Neural progenitor cell (in vitro differentiated cells): ENCODE measurements around the gene LHX4. TPM values are rescaled to one million over a fixed set of nuclear protein-coding genes. Genes with fewer than 3 reads are reported as not detected.

Experiments used
- DNase-seq: peaks from one replicate; pipeline ENCODE4 v3.0.0-alpha.2; 2016; ENCODE audit warnings: low spot score
- H2AFZ ChIP-seq: fragments of 200-600 bp; sonication (generic); replicated peaks from 2 replicates; pipeline ENCODE4 v1.6.1; 2016; ENCODE audit warnings: antibody characterized with exemption
- H3F3A ChIP-seq: fragments of 200-600 bp; sonication (generic); 2 replicates; pipeline ENCODE4 v1.6.1; 2016; ENCODE audit warnings: antibody characterized with exemption, low read depth
- H3K27ac ChIP-seq: fragments of 200-600 bp; sonication (generic); 2 replicates; pipeline ENCODE4 v1.5.1; 2016; ENCODE audit warnings: mild to moderate bottlenecking
- H3K27me3 ChIP-seq: fragments of 200-600 bp; sonication (generic); 2 replicates; pipeline ENCODE4 v1.6.1; 2016; ENCODE audit warnings: mild to moderate bottlenecking, moderate library complexity
- H3K36me3 ChIP-seq: fragments of 200-600 bp; sonication (generic); 2 replicates; pipeline ENCODE4 v1.5.1; 2016
- H3K4me1 ChIP-seq: fragments of 200-600 bp; sonication (generic); 2 replicates; pipeline ENCODE4 v1.6.1; 2016; ENCODE audit warnings: mixed run types
- H3K4me2 ChIP-seq: fragments of 200-600 bp; sonication (generic); 2 replicates; pipeline ENCODE4 v1.6.1; 2016
- H3K4me3 ChIP-seq: fragments of 200-600 bp; sonication (generic); 2 replicates; pipeline ENCODE4 v1.5.1; 2016
- H3K79me2 ChIP-seq: fragments of 200-600 bp; sonication (generic); 2 replicates; pipeline ENCODE4 v1.6.1; 2016; ENCODE audit warnings: low read depth
- H3K9ac ChIP-seq: fragments of 200-600 bp; sonication (generic); 2 replicates; pipeline ENCODE4 v1.6.1; 2016
- H3K9me3 ChIP-seq: fragments of 200-600 bp; sonication (generic); 2 replicates; pipeline ENCODE4 v1.5.1; 2016; ENCODE audit warnings: low read depth
- H4K20me1 ChIP-seq: fragments of 200-600 bp; sonication (generic); 2 replicates; pipeline ENCODE4 v1.6.1; 2016; ENCODE audit warnings: low read depth
- H3K27ac Mint-ChIP-seq: 3 replicates; pipeline ENCODE4 v1.8.0; 2021; ENCODE audit warnings: mixed read lengths
- H3K27me3 Mint-ChIP-seq: 2 replicates; pipeline ENCODE4 v1.8.0; 2022; ENCODE audit warnings: low read depth, mild to moderate bottlenecking, inconsistent platforms, moderate library complexity, mixed read lengths; ENCODE audit not compliant: insufficient read depth
- H3K36me3 Mint-ChIP-seq: 3 replicates; pipeline ENCODE4 v1.8.0; 2021; ENCODE audit warnings: mixed read lengths
- H3K4me1 Mint-ChIP-seq: 3 replicates; pipeline ENCODE4 v1.8.0; 2021; ENCODE audit warnings: mixed read lengths
- H3K4me3 Mint-ChIP-seq: 3 replicates; pipeline ENCODE4 v1.8.0; 2021; ENCODE audit warnings: mild to moderate bottlenecking, moderate library complexity, mixed read lengths
- H3K9me3 Mint-ChIP-seq: 3 replicates; pipeline ENCODE4 v1.8.0; 2020; ENCODE audit warnings: mixed read lengths
- CTCF ChIP-seq: fragments of 200-600 bp; sonication (generic); IDR thresholded peaks from 2 replicates; pipeline ENCODE4 v1.5.1; 2017; ENCODE audit warnings: antibody characterized with exemption, mild to moderate bottlenecking
- EZH2 ChIP-seq: fragments of 200-600 bp; sonication (generic); IDR thresholded peaks from 2 replicates; pipeline ENCODE4 v1.6.1; 2017; ENCODE audit warnings: antibody characterized with exemption, mild to moderate bottlenecking, moderate library complexity
- EZH2phosphoT487 ChIP-seq: fragments of 200-600 bp; sonication (generic); IDR thresholded peaks from 2 replicates; pipeline ENCODE4 v1.6.1; 2017; ENCODE audit warnings: antibody characterized with exemption
- total RNA-seq: library from RNA; depleted of rRNA; stranded (reverse); fragments of >200 nt; gene quantifications from 2 replicates; pipeline ENCODE4 v1.2.3, GENCODE V29; 2015; ENCODE audit warnings: low replicate concordance

LHX4 gene
- total RNA-seq, 1 donor from 2014 or later, result not detected

- H3K4me2 ChIP-seq, result no peak overlapping the region
- H3K27ac ChIP-seq, result no peak overlapping the region
- H2AFZ ChIP-seq, result no peak overlapping the region
- Mint-ChIP-seq H3K27me3 (no peaks in the 10 kb centered on the region), H3K4me1 (no peaks in the 10 kb centered on the region), H3K4me3 (no peak overlapping the region), H3K9me3 (no peaks in the 10 kb centered on the region), H3K27ac (no peak overlapping the region), H3K36me3 (peaks cover 13% of the 10 kb centered on the region)
- H4K20me1 ChIP-seq, result no peaks in the 10 kb centered on the region
- DNase-seq, result no peak
- no peaks in the 10 kb centered on the region for H3F3A ChIP-seq
- H3K36me3 ChIP-seq, result no peaks in the 10 kb centered on the region
- no peaks in the 10 kb centered on the region for H3K9me3 ChIP-seq
- H3K4me1 ChIP-seq, result peaks cover 7% of the 10 kb centered on the region
- no peak overlapping the region for H3K9ac ChIP-seq
- no peaks in the 10 kb centered on the region for H3K79me2 ChIP-seq
- no peaks in the 10 kb centered on the region for H3K27me3 ChIP-seq
- TF ChIP-seq EZH2 (no peak), CTCF (no peak), EZH2phosphoT487 (no peak)
- H3K4me3 ChIP-seq, result no peak overlapping the region
These were observed 81.1 kb downstream of the LHX4 start for GRCh38 chr1:180311011-180311730.

- Histone ChIP-seq H3K79me2 (no peaks in the 10 kb centered on the region), H3K4me3 (no peak overlapping the region), H2AFZ (no peak overlapping the region), H3K27ac (no peak overlapping the region), H4K20me1 (no peaks in the 10 kb centered on the region), H3K27me3 (no peaks in the 10 kb centered on the region), H3K9ac (no peak overlapping the region), H3F3A (no peaks in the 10 kb centered on the region), H3K9me3 (no peaks in the 10 kb centered on the region), H3K4me1 (peaks cover 7% of the 10 kb centered on the region), H3K36me3 (no peaks in the 10 kb centered on the region), H3K4me2 (no peak overlapping the region)
- Mint-ChIP-seq H3K4me3 (no peak overlapping the region), H3K9me3 (no peaks in the 10 kb centered on the region), H3K4me1 (no peaks in the 10 kb centered on the region), H3K27ac (no peak overlapping the region), H3K36me3 (peaks cover 6% of the 10 kb centered on the region), H3K27me3 (no peaks in the 10 kb centered on the region)
- DNase-seq, result no peak
- TF ChIP-seq EZH2 (no peak), EZH2phosphoT487 (no peak), CTCF (no peak)
These were observed 82.9 kb downstream of the LHX4 start for GRCh38 chr1:180312926-180313325.

GRCh38 chr1:180327089-180327488 lies 97.0 kb downstream of the LHX4 start:
- peaks cover 5% of the 10 kb centered on the region for H3K36me3 Mint-ChIP-seq
- no peaks in the 10 kb centered on the region for H3K4me1 Mint-ChIP-seq
- no peak for DNase-seq
- peaks cover 17% of the 10 kb centered on the region for H3K9me3 Mint-ChIP-seq
- Histone ChIP-seq H3K4me2 (no peak overlapping the region), H3K4me1 (no peaks in the 10 kb centered on the region), H3K9me3 (no peaks in the 10 kb centered on the region), H3K36me3 (no peaks in the 10 kb centered on the region), H3K27ac (no peak overlapping the region), H3K79me2 (no peaks in the 10 kb centered on the region), H3F3A (peaks cover 3% of the 10 kb centered on the region), H3K27me3 (no peaks in the 10 kb centered on the region), H4K20me1 (no peaks in the 10 kb centered on the region), H3K4me3 (no peak overlapping the region), H3K9ac (no peak overlapping the region), H2AFZ (no peak overlapping the region)
- TF ChIP-seq CTCF, result no peak
- TF ChIP-seq EZH2, result no peak
- TF ChIP-seq EZH2phosphoT487, result no peak
- no peak overlapping the region for H3K4me3 Mint-ChIP-seq
- no peak overlapping the region for H3K27ac Mint-ChIP-seq
- no peaks in the 10 kb centered on the region for H3K27me3 Mint-ChIP-seq

Other genes with a start within 250 kb of the LHX4 start
- 13.6 and 58.3 TPM in 2 replicates for gene QSOX1, start 75.4 kb upstream of the LHX4 start, total RNA-seq